Nephron (organoid): ENCODE results near the gene CCBE1.

Experiments used
- H3K27ac Mint-ChIP-seq, 3 experiments: 2 replicates each; pipeline ENCODE4 v1.8.0; 2020; ENCODE audit warnings: mixed read lengths in 3 of 3, mild to moderate bottlenecking in 2 of 3, moderate library complexity in 1 of 3
- H3K27me3 Mint-ChIP-seq: 2 replicates; pipeline ENCODE4 v1.8.0; 2021; ENCODE audit warnings: low read depth, mild to moderate bottlenecking, moderate library complexity, mixed read lengths
- H3K36me3 Mint-ChIP-seq: 2 replicates; pipeline ENCODE4 v1.8.0; 2020; ENCODE audit warnings: low read depth, mixed read lengths
- H3K4me1 Mint-ChIP-seq: 2 replicates; pipeline ENCODE4 v1.8.0; 2020; ENCODE audit warnings: mixed read lengths
- H3K4me3 Mint-ChIP-seq, 3 experiments: 2 replicates each; pipeline ENCODE4 v1.8.0; 2020; ENCODE audit warnings: mild to moderate bottlenecking in 3 of 3, mixed read lengths in 3 of 3, moderate library complexity in 2 of 3
- H3K9me3 Mint-ChIP-seq: 2 replicates; pipeline ENCODE4 v1.8.0; 2020; ENCODE audit warnings: mixed read lengths
- TF ChIP-seq, protein P1 (sequence below), 3 experiments: fragments of 200-600 bp; sonication (generic); IDR thresholded peaks; one replicate each; pipeline ENCODE4 v1.5.0; 2021; ENCODE audit warnings: antibody characterized with exemption in 3 of 3; ENCODE audit not compliant: unreplicated experiment in 3 of 3

Gene CCBE1

DNA sequence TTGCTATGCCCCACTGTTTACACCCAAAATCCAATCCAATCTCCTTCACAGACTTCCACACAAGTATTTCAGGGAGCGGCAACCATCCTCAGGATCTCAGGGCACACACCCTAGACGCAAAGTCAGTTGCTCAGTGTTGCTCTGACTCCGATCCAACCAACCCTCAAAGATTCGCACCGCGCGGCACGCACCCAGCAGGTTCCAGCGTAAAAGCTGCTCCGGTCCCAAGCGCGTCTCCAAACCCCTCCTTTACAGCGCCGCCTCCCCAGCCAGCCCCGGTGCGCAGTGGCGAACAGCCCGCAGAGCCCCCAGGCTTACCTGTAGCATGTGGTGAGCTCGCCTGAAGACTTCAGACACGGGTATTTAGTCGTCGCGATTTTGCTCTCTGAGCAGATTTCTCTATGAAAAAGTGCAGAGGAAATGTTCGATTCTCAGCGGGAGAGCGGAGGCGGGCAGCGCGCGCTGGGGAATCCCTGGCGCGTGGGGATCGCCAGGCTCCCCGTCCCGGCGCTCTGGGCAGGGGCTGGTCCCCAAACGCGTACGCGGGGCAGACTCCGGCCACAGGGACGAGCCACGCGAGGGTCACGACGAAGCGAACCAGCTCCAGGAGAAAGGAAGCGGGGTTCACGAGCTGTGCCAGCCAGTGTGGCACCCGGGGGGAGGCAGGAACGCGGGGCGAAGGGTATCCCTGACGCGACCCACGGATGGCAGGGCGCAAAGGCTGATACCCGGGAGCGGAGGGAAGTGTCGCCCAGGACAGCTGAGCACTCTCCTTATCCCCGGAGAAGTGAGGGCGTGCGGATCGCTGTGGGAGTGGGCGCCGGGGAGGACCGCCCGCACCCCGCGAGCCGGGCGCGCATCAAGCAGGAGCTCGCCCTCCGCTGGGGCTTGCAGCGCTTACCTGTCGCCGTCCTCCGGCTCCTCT is 650 bp downstream of the CCBE1 start:
- H3K36me3 Mint-ChIP-seq, result peaks cover 5% of the 10 kb centered on the region
- TF ChIP-seq, protein P1, sequence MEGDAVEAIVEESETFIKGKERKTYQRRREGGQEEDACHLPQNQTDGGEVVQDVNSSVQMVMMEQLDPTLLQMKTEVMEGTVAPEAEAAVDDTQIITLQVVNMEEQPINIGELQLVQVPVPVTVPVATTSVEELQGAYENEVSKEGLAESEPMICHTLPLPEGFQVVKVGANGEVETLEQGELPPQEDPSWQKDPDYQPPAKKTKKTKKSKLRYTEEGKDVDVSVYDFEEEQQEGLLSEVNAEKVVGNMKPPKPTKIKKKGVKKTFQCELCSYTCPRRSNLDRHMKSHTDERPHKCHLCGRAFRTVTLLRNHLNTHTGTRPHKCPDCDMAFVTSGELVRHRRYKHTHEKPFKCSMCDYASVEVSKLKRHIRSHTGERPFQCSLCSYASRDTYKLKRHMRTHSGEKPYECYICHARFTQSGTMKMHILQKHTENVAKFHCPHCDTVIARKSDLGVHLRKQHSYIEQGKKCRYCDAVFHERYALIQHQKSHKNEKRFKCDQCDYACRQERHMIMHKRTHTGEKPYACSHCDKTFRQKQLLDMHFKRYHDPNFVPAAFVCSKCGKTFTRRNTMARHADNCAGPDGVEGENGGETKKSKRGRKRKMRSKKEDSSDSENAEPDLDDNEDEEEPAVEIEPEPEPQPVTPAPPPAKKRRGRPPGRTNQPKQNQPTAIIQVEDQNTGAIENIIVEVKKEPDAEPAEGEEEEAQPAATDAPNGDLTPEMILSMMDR (IDR thresholded peaks at IDR 0.05; ENCODE audit: unreplicated experiment in 3 of 3), result no peak
- peaks cover 60% of the 10 kb centered on the region for H3K4me1 Mint-ChIP-seq
- peak overlapping the region; percentile 88 to 92 (median 91) for H3K4me3 Mint-ChIP-seq
- peaks cover 61% of the 10 kb centered on the region for H3K27me3 Mint-ChIP-seq
- H3K9me3 Mint-ChIP-seq, result no peaks in the 10 kb centered on the region
- peak overlapping the region; percentile 78 to 86 (median 84) for H3K27ac Mint-ChIP-seq

DNA sequence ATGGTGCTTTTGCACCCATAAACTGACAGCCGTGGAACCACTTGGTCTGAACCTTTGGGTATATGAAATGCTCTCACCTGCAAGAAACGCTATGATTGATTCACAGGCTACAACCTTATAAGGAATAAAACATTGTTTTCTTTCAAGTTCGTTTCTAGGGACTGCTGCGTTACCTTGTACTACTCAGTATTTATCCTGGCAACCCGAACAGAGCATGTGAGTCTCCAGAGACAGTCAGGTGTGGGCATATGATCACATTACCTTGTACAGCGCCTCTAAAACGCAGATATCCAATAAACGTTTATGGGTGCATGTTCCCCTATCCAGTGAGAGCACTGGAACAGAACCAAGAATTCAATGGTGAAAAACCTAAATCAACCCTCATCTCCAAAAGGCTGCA is 1.7 kb downstream of the CCBE1 start:
- Mint-ChIP-seq H3K27ac (peak overlapping the region; percentile 78 to 86 (median 84)), H3K4me1 (peaks cover 63% of the 10 kb centered on the region), H3K27me3 (peaks cover 57% of the 10 kb centered on the region), H3K9me3 (no peaks in the 10 kb centered on the region), H3K36me3 (peaks cover 9% of the 10 kb centered on the region), H3K4me3 (peak overlapping the region; percentile 88 to 92 (median 91))
- TF ChIP-seq, protein P1 (IDR thresholded peaks at IDR 0.05; ENCODE audit: unreplicated experiment in 3 of 3), result no peak

DNA sequence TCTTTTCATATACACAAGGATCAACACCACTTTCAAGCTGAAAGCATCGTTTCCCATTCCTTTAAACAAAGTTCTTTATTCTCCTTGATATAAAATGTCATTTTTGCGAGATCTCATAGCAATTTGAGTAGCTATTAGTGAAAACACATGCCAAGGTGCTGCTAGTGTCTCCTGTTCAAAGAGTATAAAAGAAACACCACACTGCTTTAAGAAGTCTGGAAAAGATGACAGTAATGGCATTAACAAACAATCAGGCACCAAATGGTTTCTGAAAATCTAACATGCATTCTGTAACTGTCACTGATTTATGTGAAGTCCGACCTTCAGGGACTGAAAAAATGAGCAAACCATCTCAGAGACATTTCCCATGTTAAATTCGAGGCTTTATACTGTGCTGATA is 2.4 kb downstream of the CCBE1 start:
- peak overlapping the region; percentile 88 to 92 (median 91) for H3K4me3 Mint-ChIP-seq
- peaks cover 63% of the 10 kb centered on the region for H3K4me1 Mint-ChIP-seq
- H3K9me3 Mint-ChIP-seq, result no peaks in the 10 kb centered on the region
- H3K36me3 Mint-ChIP-seq, result peaks cover 9% of the 10 kb centered on the region
- peak overlapping the region; percentile 78 to 86 (median 84) for H3K27ac Mint-ChIP-seq
- H3K27me3 Mint-ChIP-seq, result peaks cover 50% of the 10 kb centered on the region
- TF ChIP-seq, protein P1 (IDR thresholded peaks at IDR 0.05; ENCODE audit: unreplicated experiment in 3 of 3), result no peak

GRCh38 chr18:59691996-59692395 is 5.2 kb downstream of the CCBE1 start:
- Mint-ChIP-seq H3K4me1 (peaks cover 56% of the 10 kb centered on the region), H3K36me3 (peaks cover 9% of the 10 kb centered on the region)
- TF ChIP-seq, protein P1 (IDR thresholded peaks at IDR 0.05; ENCODE audit: unreplicated experiment in 3 of 3), result no peak

DNA sequence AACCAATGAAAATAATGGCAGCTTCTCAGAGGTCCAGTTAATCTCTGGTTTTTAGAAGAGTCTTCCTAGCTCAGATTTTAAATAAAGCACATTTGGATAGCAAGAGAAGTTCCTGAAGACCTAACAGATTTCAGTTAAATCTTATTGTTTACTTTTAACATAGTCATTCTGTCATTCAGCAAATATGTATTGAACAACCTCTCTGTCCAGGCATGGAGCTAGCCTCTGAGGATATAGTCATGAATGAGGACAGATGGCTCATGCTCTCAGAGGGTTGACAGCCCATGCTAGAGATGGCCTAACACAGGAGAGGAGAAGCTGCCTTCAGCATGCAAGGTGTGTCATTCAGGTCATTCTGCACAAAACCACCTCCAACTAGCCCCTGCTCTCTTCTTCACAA is 6.2 kb downstream of the CCBE1 start:
- Mint-ChIP-seq H3K4me3 (peak overlapping the region in 1 of 3 experiments; percentile 59), H3K4me1 (peaks cover 51% of the 10 kb centered on the region), H3K27me3 (peaks cover 29% of the 10 kb centered on the region), H3K27ac (peak overlapping the region; percentile 59 to 79 (median 79)), H3K36me3 (peaks cover 9% of the 10 kb centered on the region), H3K9me3 (no peaks in the 10 kb centered on the region)
- TF ChIP-seq, protein P1 (IDR thresholded peaks at IDR 0.05; ENCODE audit: unreplicated experiment in 3 of 3), result no peak

More at GRCh38 chr18:59691996-59692395, 5.2 kb downstream of the CCBE1 start:
- Mint-ChIP-seq H3K27ac (peak overlapping the region in 2 of 3 experiments; percentile 18 to 48), H3K27me3 (peaks cover 38% of the 10 kb centered on the region), H3K4me3 (peak overlapping the region in 2 of 3 experiments; percentile 33 to 54), H3K9me3 (no peaks in the 10 kb centered on the region)
